Spleen (tissue), 7 donors: Measurements from ENCODE around the gene MIF.
A peak's percentile ranks its signal among the peaks of the same experiment; 100 is the strongest.

Experiments used
- POLR2A ChIP-seq, 3 donors: fragments of 450-650 bp; IDR thresholded peaks; one replicate each; pipeline ENCODE4 v1.5.1; 2017; ENCODE audit warnings: antibody characterized with exemption in 3 of 3, mild to moderate bottlenecking in 1 of 3
- TF ChIP-seq, protein P1 (sequence below), 11 experiments: fragments of 200-600 bp in 7 of 11; fragments of 450-650 bp in 4 of 11; sonication (generic) in 4 of 11; IDR thresholded peaks in 8 of 11; conservative IDR thresholded peaks in 3 of 11; 1 replicate in 7 of 11; 2 replicates in 4 of 11; pipeline versions ENCODE4 v1.4.0 to v1.8.0; 2016 to 2021; ENCODE audit warnings: antibody characterized with exemption in 11 of 11, inconsistent platforms in 4 of 11, mild to moderate bottlenecking in 1 of 11
- donor health status: DM: no; HTN: no; CAD: no; lungs with moderate emphysema.
- donor health status: DM: no; HTN: no; CAD: no.
- donor health status: DM: no; HTN: no; CAD: no.

DNA sequence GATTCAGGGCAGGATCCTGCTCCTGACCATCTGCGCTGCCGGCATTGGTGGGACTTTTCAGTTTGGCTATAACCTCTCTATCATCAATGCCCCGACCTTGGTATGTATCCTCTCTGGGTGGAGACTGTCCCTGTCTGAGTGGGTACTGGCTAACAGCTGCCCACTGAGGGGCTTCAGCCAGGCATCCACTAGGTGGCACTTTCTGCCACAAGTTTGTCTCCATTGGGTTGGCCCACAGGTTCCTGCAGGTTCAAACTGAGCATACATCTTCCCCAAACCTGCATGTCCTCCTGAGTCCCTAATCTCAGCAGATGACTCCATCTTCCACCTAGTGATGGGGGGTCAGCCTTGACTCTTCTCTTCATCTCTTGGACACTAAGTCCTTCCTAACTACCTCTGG lies 32.1 kb upstream of the MIF start:
- TF ChIP-seq, protein P1, sequence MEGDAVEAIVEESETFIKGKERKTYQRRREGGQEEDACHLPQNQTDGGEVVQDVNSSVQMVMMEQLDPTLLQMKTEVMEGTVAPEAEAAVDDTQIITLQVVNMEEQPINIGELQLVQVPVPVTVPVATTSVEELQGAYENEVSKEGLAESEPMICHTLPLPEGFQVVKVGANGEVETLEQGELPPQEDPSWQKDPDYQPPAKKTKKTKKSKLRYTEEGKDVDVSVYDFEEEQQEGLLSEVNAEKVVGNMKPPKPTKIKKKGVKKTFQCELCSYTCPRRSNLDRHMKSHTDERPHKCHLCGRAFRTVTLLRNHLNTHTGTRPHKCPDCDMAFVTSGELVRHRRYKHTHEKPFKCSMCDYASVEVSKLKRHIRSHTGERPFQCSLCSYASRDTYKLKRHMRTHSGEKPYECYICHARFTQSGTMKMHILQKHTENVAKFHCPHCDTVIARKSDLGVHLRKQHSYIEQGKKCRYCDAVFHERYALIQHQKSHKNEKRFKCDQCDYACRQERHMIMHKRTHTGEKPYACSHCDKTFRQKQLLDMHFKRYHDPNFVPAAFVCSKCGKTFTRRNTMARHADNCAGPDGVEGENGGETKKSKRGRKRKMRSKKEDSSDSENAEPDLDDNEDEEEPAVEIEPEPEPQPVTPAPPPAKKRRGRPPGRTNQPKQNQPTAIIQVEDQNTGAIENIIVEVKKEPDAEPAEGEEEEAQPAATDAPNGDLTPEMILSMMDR (IDR thresholded peaks at IDR 0.05 in 8 of 11, conservative IDR thresholded peaks at IDR 0.05 in 3 of 11), result peak in 9 of 11 experiments; percentile 26 to 69 (median 49)
- no peak for TF ChIP-seq POLR2A (IDR thresholded peaks at IDR 0.05)
